ENCODE data around the gene CAMTA1.
A peak's percentile ranks its signal among the peaks of the same experiment; 100 is the strongest.

Gene CAMTA1

DNA sequence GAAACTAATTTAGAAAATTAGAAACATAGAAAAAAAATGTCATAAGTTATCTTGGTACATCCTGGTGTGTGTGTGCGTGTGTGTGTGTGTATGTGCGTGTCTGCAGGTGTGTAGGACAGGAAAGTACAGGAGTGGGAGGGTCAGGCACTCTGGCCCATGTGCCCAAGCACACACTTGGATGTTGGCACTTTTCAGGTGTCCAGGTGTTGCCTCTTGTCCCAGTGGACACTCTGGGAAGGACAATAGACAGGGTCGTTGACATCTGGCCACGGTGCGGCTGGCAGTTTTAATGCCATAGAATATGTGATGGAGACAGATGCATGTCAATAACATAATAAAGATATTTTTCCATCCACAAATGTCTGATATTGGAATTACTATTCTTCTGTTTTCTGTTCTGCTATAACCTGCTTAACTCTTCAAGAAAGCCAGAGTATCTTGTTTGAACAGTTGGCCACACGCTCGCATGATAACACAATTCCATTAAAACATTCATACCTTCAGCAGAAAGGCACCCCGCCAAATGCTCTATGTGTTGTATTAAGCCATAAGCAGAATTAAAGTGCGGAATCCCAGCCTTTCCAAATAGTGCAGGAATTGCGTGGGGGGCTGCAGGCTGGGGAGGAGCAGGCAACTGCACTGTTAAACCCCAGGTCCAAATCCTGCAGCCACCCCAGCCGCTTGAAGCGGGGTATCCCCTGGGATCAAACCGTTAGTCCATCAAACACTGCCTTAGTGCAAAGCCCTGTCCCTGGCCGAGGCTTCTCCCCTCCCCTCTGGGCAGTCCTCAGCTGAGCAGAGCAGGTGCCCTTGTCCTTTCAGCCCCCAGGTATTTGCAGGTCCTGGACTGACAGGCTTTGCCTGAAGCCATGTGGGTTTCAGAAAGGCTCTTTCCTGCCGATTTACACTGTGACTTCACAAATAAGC is 390.0 kb downstream of the CAMTA1 start:
- DNase-seq, result no peak

DNA sequence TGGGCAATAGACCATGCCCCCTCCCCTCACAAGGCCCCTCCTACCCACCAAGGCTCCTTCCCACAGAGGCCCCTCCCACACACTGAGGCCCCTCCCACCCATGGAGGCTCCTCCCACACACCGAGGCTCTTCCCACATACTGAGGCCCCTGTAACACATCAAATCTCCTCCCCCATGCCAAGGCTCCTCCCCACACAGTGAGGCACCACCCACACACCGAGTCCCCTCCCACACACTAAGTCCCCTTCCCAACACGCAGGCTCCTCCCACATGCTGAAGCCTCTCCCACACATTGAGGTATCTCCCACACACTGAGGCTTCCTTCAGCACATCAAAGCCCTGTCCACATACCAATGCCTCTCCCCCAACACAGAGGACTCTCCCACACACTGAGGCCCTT is 391.8 kb downstream of the CAMTA1 start:
- DNase-seq, result no peak

DNA sequence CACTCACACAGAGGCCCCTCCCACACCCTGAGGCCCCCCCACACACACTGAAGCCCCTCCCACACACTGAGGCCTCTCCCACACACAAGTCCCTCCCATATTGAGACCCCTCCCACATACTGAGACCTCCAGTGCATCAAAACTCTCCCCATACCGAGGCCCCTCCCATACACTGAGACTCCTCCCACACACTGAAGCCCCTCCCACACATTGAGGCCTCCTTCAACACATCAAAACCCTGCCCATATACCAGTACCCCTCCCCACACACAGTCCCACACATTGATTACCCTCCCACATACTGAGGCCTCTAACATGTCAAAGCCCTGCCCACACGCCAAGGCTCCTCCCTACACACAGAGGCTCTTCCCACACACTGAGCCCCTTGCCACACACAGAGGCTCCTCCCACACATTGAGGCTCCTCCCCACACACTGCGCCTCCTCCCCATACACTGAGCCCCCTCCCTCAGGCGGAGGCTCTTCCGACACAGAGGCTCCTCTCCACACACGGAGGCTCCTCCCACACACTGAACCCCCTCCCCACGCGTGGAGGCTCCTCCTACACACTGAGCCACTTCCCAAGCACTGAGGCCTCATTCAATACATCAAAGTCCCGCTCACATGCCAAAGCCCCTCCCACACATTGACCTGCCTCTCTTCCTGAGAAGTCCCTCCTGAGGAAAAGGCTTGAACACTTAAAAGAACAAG is 392.3 kb downstream of the CAMTA1 start:
- no peak for DNase-seq

DNA sequence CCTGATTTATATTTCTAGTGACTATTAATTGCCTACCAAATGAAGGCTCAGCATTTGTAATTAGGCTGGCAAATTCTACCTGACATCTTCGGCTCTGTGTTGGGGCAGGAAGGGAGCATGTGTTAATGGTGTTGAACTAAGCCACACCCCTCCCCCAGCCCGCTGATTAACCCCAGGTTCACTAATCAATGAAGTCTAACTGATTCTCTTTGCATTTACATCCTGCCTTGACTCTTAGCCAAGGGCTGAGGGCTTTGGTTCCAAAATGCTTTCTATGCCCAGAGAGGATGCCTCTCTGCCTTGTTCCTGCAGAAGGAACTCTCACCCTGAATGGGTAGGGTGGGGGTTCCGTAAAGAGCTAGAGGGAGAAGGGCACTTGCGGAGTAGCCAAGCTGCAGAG is 393.1 kb downstream of the CAMTA1 start:
- DNase-seq, result no peak

DNA sequence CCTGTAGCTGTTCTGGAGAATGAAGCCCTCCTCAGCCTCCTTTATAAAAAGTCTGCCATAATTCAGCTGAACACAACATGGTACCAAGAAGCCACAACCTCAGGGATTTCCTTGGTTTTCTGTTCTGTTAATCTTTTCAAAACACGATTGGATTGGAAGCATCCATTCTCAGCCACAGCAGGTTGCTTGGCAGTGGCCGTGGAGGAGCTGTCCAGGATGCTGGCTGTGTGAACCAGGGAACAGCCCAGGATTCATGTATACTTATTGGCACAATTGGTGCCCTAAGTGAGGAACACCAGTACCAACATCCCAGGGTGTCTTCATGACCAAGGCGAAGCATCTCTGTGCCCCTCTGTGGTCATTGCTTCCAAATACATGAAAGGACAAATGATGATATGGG is 393.5 kb downstream of the CAMTA1 start:
- DNase-seq, result no peak

DNA sequence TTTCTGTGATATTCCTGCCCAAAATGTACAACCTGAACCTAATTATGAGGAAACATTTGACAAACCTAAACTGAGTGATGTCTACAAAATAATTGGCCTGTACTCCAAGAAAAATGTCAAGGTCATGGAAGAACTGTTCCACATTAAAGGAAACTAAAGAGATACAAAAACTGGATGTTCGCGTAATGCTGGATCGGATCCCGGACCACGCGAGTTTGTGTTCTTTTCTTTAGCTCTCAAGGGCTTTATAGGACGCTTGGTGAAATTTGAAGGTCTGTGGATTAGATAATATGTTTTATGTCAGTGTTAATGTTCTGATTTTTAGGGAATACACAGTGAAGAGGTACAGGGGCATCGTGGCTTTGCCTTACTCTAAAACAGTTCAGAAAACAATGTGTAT is 400.5 kb downstream of the CAMTA1 start:
- DNase-seq, result no peak

DNA sequence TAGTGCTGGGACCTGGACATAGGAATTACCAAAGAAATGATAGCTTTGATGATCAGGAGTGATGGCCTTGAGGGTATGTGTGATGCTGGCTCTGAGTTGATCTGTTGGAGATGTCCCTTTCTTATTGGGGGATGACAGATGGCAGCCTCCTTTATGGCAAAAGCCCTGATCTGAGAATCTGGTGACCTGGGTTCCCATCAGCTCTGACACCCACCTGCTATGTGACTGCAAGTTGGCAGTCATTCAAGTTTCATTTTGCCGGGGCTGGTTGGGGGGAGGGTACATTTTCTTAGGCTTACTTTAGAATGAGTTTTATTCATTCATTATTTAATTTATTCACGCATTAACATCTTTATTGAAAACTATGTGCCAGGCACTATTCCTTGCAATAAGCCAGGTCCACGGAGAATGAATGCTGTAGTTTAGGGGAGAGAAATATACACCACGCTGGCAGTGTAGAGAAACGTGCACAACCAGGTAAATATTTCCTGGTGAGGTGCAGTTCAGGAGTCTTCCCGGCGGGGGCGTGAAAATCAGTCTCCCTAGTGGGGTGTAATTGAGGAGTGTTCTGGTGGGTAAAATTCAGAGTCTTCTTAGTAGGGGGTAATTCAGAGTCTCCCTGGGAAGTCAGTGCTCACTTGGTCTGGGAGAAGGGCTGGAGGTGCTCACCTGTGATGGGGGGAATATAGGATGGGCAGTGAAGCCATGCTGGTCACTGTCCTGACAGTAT is 401.3 kb downstream of the CAMTA1 start:
- DNase-seq, result no peak

DNA sequence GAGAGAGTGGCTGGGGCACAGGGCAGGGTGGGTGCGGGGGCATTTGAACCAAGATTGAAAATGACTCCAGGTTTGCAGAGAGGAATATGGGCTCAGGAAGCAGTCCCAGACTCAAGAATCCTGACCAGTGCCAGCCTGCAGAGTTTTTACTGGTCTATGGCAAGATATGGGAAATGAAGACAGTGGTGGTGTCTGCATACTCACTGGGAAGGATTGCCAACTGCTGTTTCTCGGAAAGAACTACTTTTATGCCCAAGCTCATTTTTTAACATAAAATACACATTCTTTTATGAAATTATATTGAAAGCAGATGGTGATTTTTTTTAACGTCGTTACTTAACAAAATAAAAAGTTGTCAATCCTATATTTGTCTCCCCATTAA is 401.8 kb downstream of the CAMTA1 start:
- no peak for DNase-seq

DNA sequence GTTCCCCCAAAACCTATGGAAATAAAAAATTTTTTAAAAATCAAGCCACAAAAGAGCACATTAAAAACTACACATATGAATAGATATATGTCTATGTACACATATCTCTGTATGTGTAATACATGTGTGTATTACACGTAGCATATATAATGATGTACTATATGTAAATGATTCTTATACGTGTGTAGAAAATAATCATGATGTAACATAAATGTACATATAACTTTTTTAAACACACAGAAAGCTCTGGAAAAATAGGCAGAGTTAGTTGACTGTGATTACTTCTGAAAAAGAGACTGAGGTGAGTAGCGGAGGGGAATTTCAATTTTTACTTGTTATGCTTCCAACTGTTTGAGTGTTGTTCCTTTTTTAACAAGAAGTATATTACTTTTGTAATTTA is 405.0 kb downstream of the CAMTA1 start:
- no peak for DNase-seq

DNA sequence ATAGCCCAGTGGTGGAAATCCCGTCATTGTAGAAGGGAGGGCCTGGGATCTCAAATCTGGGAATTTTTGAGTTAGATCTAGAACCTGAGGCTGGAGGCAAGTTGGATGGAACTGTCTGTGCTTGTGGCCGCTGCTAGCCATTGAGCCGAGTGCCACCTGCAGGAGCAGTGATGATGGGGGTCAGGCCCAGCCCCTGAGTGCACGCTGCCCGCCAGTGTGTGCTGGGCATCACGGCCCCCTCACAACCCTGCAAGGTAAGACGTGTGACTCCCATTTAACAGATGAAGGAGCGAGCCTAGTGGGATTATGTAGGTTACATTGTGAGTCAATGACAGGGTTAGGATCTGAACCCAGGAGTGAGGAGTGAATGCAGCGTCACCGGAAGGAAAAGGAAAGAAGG is 407.2 kb downstream of the CAMTA1 start:
- no peak for DNase-seq

DNA sequence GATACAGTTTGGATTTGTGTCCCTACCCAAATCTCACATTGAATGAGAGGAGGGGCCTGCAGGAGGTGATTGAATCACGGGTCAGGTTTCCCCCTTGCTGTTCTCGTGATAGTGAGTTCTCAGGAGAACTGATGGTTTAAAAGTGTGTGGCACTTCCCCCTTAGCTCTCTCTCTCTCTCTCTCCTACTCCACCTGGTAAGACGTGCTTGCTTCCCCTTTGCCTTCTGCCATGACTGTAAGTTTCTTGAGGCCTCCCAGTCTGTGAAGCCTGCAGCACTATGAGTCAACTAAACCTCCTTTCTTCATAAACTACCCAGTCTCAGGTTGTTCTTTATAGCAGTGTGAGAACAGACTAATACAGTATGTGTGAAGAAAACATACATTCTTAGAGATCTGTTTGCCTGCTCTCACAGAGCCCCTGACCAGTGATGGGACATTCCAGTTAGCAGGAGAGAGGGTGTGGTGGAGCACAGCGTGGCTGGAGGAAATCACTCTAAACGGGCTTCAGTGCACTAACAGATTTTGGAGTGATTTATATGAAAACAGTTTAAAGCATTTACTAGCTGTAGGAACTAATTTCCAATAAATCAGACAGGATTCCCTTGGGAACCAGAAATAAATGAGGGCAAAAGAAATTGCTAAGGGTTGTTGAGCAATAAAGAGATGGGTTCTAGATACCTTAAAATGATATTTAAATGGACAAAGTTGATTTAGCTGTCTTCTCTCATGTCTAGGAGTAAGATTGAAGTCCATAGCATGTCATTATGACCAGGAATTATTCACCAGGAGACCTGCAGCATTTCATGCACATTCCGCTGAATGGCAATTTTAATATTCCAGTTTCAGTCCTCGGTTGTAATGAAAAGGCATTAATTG is 411.0 kb downstream of the CAMTA1 start:
- DNase-seq, result no peak

DNA sequence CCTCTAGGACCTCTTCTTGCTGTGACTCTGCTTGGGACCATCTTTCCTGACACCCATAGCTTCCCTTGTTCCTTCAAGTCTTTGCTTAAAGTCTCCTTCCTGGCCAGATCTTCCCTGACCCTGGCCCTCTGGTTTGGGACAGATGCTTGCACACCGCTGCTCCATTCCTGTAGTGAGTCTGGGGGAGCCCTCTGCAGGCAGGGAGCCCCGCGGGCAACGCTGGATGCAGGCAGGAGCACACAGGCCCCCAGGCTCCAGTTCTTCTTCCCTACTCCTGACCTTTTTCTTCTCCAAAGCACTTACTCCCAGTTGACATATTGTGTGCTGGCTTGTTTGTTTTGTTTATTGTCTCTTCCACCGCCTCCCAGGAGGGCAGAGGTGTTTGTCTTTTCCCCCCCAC is 413.4 kb downstream of the CAMTA1 start:
- no peak for DNase-seq

DNA sequence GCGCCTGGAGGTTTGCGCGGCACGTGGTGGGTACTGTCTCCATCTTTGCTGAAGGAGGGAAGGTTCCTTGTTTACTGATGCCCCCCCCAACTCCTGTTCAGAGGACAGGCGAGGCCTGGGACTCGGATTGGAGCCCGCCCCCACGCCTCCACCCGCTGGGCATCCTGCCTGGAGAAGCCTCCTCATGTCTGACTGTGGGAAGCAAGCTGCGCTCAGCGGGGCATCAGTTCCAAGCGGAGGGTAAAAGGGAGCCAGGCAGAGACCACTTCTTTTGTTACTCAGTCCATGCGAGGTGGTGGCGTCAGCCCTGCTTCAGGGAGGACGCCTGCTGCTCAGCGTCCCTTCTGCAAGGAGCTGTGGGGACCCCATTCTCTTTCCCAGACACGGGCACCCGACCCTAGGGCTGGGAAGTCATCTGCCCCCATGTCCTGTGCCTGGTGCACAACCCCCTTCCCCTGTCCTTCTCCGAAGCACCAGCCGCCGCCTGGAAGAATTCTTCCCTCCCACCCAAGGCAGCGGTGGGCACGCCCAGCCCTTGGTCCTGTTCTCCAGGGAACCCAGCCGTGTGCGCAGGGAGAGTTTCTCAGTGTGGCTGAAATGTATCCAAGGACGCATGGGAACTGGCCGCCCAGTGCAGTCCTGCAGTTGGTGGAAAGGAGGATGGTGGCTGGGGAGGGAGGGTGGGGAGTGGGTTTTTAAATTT is 414.0 kb downstream of the CAMTA1 start:
- no peak for DNase-seq

DNA sequence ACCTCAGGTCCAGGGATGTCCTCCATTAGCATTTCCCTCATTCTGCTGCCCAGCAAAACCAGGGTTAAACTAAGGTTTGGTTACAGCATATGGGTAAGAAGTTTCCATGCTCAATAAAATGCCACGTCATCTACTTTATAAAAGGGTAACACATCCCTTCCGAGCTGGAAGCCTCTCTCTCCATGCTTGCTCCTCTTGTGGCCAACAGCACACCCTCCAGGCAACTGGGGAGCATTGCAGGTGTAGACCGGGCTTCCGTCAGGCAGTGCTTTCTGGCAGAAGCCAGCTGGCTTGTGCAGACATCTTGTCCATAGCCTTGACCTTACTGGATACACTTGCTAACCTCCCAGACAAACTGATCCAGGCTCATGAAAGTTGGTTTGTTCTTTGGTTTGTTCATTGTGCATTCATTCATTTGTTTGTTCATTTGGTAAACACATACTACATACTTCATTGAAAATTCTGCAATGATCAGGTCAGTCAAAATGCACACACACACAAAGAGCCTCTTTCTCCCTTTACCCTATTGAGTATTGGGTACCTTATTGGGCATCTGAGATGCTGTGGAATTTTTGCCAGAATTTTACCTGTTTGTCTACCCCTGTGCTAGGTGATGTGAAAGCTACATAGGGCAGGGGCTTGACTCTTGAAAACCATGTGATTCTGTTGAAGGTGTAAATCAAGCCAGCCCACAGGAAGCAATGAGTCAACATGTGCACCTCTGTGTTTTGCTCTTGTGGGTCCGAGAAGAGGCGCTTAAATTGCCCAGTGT is 422.8 kb downstream of the CAMTA1 start:
- DNase-seq, result peak in 1 of 5 experiments; percentile 43

DNA sequence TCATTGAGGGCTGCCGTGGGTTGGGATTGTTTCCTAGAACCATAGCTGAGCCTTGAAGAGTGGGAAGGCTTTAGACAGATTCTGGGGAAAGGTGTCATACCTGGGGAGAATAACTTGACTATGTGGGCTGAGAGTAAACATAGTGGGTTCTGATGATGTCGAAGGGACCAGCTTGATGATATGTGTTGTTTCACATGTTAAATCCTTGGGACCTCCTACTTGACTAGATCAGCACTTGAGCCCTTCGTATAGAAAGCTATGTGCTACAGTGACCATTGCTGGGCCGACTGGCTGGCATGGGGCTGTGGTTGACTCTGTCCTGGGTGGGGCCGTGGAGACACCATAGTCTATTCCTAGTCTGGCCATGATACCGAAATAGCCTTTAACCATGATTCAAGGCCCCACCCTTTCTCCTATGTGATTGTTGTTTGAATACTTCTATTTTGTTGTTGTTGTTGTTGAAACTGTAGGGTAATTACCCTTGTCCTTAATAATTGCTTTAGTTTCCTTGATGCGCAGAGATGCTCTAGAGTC is 423.5 kb downstream of the CAMTA1 start:
- no peak for DNase-seq

DNA sequence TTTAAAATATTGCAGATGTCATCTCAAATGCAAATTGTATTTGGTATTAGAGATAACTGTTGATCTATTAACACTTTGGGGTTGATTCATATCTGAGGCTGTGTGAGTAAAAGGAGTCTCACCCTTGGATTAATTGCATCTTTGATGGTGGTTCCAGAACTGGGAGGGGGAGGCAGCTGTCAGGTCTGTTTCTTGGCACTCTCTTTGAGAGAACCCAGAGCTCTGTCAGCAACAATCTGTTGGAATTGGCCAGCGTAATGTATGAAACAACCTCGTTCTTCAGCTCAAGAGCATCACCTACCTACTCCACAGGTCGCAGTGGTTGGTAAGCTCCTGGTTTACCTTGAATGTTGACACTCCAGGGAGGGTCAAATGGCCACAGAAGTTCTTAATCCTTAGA is 424.1 kb downstream of the CAMTA1 start:
- no peak for DNase-seq

DNA sequence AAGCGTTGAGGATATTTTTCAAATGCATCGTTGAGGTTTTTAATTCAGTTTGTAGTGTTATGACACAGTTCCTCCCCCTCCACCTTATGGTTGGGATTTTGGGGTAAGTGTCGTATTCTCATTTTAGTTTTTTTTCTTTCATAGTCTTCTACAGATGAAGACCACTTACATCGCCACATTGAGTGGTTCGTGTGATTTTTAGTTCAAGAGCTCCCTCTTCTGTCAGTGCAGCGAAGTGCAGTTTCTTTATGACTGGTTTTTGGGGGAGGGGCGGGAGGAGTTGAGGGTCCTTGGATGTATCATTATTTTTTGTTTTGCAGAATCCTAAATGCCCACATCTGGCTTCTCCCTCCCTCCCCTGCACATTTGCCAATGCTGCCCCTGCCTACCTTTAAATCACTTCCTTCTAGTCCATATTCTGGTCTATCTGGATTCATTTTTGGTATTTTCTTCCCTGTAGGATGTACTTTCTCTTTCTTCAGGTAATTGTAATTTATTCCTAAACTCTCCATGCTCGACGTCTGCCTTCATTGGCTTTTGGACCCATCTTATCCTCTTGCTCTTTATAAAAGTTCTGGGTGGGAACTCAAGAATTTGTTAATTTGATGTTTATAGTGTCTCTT is 433.1 kb downstream of the CAMTA1 start:
- peak in 1 of 5 experiments; percentile 17 for DNase-seq

DNA sequence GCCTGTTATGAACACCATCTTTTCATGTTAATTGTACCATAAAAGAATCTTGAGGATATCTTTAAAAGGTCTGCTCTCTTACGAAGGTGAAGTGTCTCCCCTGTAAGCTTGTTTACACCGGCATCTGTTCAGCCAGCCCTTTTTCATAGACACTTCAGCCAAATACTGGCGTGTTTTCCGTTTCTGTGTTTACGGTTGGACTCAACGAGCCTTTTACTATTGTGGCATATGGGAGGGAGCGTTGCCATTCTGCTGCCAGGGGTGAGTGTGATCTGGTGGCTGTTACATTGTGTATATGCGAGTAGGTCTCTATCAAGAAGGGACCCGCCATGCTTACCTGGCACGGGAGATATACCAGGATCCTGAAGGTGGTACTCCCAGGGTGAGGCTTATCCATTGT is 433.8 kb downstream of the CAMTA1 start:
- no peak for DNase-seq

DNA sequence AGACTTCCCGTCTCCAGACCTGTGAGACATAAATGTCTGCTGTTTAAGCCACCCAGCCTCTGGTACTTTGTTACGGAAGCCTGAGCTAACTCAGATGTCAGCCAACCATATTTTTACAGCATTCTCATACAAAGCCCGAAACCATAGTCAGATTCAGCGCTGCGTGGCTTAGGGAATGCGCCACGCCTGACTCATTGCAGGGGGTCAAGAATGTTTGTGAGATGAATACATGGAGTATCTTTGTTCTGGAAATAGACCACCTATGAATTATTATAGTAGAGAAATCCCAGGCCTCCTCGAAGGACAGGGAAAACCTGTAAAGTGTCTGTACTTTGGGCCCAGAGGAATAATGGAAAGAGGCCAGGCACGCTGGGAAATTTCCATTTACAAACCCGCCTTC is 434.8 kb downstream of the CAMTA1 start:
- no peak for DNase-seq

DNA sequence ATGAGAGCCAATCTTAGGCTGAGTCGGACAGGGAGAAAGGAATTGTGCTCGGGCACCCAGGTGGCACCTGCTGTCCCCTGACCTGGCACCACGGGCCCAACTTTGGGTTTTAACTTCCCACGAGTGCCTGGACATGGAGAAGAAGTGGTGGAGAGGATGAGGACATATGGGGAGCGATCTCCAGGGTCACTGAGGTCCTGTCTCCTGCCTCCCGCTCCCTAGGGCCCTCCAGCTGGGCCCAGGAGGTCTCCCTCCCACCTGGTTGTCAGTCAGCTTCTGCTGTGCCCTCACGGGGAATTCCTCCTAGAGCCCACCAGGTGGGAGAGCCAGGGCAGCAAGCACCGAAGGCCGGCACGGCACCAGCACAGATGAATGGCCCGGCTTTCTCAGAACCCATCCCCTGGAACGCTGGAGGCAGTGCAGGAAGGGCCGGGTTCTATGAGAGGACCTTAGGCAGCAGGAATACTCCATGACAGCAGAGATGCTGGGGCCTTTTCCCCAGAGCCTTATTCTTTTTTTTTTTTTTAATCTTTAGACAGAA is 435.5 kb downstream of the CAMTA1 start:
- no peak for DNase-seq

All from T-helper 2 cell (primary cell).